Measurements from ENCODE around the gene SERPINB10. TPM values are rescaled to one million over a fixed set of nuclear protein-coding genes. Genes with fewer than 3 reads are reported as not detected.

The SERPINB10 gene
- total RNA-seq, 3 donors from 2014 or later = 0.15 TPM; not detected in 2

- Histone ChIP-seq H3K4me3 (no peak overlapping the region), H3K27me3 (no peaks in the 10 kb centered on the region), H3K27ac (no peak overlapping the region), H3K36me3 (no peaks in the 10 kb centered on the region), H3K9me3 (no peaks in the 10 kb centered on the region), H3K4me1 (no peaks in the 10 kb centered on the region)
- intact Hi-C loops (cut with DNase I; ENCODE audit: low total_unique reads) = no loop called here
- TF ChIP-seq POLR2AphosphoS5 (IDR thresholded peaks at IDR 0.05) (no peak), CTCF (IDR thresholded peaks at IDR 0.05) (no peak), POLR2A (IDR thresholded peaks at IDR 0.05) (no peak)
- no peak for DNase-seq (ENCODE audit: low spot score in 2 of 2)
Measured at GRCh38 chr18:63981719-63982118, 74.0 kb downstream of the SERPINB10 start.

GRCh38 chr18:63982361-63982760 lies 74.6 kb downstream of the SERPINB10 start:
- intact Hi-C loops (cut with DNase I; ENCODE audit: low total_unique reads) = no loop called here
- no peak for TF ChIP-seq POLR2AphosphoS5 (IDR thresholded peaks at IDR 0.05)
- no peak for TF ChIP-seq POLR2A (IDR thresholded peaks at IDR 0.05)
- TF ChIP-seq CTCF (IDR thresholded peaks at IDR 0.05) = no peak

More at GRCh38 chr18:63982361-63982760, 74.6 kb downstream of the SERPINB10 start:
- Histone ChIP-seq H3K4me3 (no peak overlapping the region), H3K36me3 (no peaks in the 10 kb centered on the region), H3K27me3 (no peaks in the 10 kb centered on the region), H3K9me3 (no peaks in the 10 kb centered on the region), H3K27ac (no peak overlapping the region), H3K4me1 (no peaks in the 10 kb centered on the region)
- DNase-seq (ENCODE audit: low spot score in 2 of 2) = no peak

Other genes starting within 250 kb of the SERPINB10 start
- gene SERPINB3, start 246.1 kb upstream of the SERPINB10 start, total RNA-seq = not detected
- gene SERPINB11, start 205.0 kb upstream of the SERPINB10 start, total RNA-seq = not detected
- gene SERPINB7, start 132.5 kb upstream of the SERPINB10 start, total RNA-seq = not detected
- gene SERPINB2, start 20.3 kb upstream of the SERPINB10 start, total RNA-seq = 10 to 100 TPM in 1 of 3 donors, under 1 TPM in 1, not detected in 1; 0.32 to 16.2 TPM
- gene HMSD, start 41.3 kb downstream of the SERPINB10 start, total RNA-seq = under 1 TPM in 1 of 3 donors, not detected in 2; 0.29 TPM
- gene SERPINB8, start 62.1 kb downstream of the SERPINB10 start, total RNA-seq = 10 to 100 TPM; 13.1 to 16.0 (median 13.5) TPM
- gene LINC00305, start 241.1 kb downstream of the SERPINB10 start, total RNA-seq = not detected